ENCODE measurements around the gene GTSF1L.

Gene GTSF1L

DNA sequence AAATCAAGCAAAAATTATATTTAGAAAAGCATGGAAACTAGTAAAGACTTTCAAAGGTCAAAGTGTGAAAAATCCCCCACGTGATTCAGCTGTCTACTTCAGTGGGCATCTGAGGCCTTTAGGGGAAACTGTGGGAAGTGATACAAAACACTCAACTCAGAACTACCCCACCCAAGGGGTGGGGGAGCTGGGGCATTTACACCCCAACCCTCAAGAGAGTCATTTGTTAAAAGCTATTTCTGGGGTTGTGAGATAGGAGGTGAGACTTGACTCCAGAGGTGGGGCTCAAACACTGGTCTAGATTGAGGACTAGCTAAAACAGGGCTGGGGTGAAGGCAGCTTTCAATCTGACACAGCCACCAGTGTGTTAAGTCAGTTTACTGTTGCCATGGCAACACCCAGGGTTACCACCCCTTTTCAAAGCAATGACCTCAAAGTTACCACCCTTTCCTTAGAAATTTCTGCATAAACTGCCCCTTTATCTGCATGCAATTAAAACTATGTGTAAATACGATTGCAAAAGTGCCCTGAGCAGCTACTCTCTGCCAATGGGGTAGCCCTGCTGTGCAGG lies 9.9 kb upstream of the GTSF1L start:
- CTCF ChIA-PET: interaction anchor here (0.8 to 1.2 kb wide), 3 partner anchors 12 to 345 kb away, joined by 3 to 4 read pairs (median 4); no protein-coding TSS in a partner anchor
- H3K27ac Mint-ChIP-seq: no peak overlapping the region
- no peaks in the 10 kb centered on the region for H3K9me3 Mint-ChIP-seq
- no peaks in the 10 kb centered on the region for H3K36me3 Mint-ChIP-seq
- no peak overlapping the region for H3K4me3 Mint-ChIP-seq
- no peak for DNase-seq
- H3K4me1 Mint-ChIP-seq: peaks cover 22% of the 10 kb centered on the region
- H3K27me3 Mint-ChIP-seq: no peaks in the 10 kb centered on the region

DNA sequence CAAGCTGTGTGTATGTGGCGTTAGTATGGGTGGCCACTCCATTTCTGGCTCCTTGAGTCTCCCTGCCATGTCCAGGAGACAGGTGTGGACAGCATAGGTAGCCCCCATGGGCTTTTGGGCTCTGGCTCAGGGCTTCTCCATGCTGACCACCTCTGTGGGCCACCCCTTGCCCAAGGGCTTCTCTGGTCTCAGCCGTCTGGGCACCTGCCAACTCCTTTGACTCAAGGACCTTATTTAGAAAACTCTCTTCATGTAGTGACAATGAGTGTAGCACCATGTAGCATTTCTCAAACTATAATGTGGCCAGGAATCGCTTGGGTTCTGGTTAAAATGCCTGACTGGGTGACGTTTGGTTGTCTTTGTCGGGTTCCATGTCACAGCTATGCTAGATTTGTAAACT lies 5.1 kb upstream of the GTSF1L start:
- no peak for DNase-seq
- Mint-ChIP-seq H3K27me3 (no peaks in the 10 kb centered on the region), H3K9me3 (peaks cover 7% of the 10 kb centered on the region), H3K4me3 (no peak overlapping the region), H3K27ac (no peak overlapping the region), H3K4me1 (peaks cover 36% of the 10 kb centered on the region), H3K36me3 (peaks cover 3% of the 10 kb centered on the region)
- CTCF ChIA-PET: no interaction called here

DNA sequence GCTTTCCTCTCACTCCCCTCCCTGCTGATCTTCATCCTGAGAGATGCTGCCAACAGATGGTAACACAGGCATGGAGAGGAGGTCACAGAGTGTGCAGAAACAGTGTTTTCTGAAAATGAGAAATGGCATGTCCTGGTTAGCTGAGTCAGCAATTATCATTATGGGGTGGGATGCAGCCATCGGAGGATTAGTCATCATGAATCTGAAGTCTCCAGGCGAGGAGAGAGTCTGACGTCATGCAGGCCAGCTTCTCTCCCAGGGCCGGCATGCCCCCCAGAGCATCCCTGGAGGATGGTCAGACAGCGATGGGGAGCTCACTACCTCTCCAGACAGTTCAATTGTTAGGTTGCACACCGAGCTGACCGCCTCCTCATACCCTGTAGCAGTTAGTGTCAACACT lies 4.7 kb upstream of the GTSF1L start:
- CTCF ChIA-PET: no interaction called here
- H3K27me3 Mint-ChIP-seq: no peaks in the 10 kb centered on the region
- peaks cover 3% of the 10 kb centered on the region for H3K36me3 Mint-ChIP-seq
- H3K27ac Mint-ChIP-seq: no peak overlapping the region
- H3K9me3 Mint-ChIP-seq: peaks cover 7% of the 10 kb centered on the region
- peaks cover 32% of the 10 kb centered on the region for H3K4me1 Mint-ChIP-seq
- no peak overlapping the region for H3K4me3 Mint-ChIP-seq
- no peak for DNase-seq

DNA sequence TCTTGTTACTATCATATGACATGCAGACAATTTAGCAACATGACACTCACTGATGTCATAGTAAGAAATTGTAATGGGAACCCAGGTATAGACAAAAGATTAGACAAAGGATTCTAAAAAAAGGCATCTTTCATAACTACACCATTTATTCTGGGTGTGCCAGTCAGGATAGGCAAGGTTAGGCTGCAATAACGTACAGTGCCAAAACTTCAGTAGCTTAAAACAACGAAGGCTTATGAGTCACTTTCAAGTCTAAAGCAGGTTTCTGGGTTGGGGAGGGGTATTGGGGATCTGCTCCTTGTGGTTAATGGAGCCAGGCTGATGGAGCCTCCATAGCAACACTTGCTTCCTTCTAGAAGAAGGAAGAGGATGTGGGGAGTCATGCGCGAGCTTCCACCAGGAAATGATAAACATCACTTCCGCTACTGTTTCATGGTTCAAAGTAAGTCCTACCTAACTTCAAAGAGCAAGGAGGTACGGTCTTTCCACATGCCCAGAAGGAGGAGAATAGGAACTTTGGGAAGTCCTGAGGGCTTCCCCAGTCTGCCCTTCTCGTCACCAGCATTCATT lies 2.0 kb upstream of the GTSF1L start:
- no peak overlapping the region for H3K4me3 Mint-ChIP-seq
- peak; percentile 29 for DNase-seq
- H3K36me3 Mint-ChIP-seq: peaks cover 3% of the 10 kb centered on the region
- H3K27me3 Mint-ChIP-seq: no peaks in the 10 kb centered on the region
- peaks cover 30% of the 10 kb centered on the region for H3K4me1 Mint-ChIP-seq
- H3K27ac Mint-ChIP-seq: no peak overlapping the region
- CTCF ChIA-PET: no interaction called here
- peaks cover 7% of the 10 kb centered on the region for H3K9me3 Mint-ChIP-seq

DNA sequence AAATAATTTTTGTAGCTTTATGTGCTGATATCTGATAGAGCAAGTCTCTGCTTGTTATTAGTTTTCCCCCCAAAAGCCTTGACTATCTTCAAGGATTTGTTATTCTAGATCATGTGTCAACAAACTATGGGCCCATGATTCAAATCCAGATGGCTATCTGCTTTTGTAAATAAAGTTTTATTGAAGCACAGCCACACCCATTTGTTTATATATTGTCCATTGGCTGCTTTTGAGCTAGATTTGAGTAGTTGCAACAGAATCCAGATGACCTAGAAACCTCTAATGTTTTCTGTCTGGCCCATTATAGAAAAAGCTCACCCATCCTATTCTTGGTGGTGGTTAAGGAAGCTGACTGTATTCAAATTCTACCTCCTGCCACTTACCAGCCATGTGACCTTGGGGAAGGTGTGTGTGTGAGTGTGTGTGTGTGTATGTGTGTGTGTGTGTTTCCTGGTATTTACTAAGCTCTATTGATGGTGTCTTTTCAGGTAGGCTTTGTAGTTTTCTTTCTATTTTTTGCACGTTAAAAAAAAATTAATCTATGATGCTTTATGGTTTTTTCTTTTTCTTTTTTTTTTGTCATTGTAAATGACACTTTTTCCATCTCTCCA lies 1.3 kb upstream of the GTSF1L start:
- no peaks in the 10 kb centered on the region for H3K27me3 Mint-ChIP-seq
- H3K4me3 Mint-ChIP-seq: no peak overlapping the region
- H3K4me1 Mint-ChIP-seq: peaks cover 24% of the 10 kb centered on the region
- DNase-seq: peak; percentile 47
- no peak overlapping the region for H3K27ac Mint-ChIP-seq
- H3K36me3 Mint-ChIP-seq: peaks cover 3% of the 10 kb centered on the region
- peaks cover 7% of the 10 kb centered on the region for H3K9me3 Mint-ChIP-seq
- CTCF ChIA-PET: interaction anchor here (0.7 kb wide), 1 partner anchor 291 kb away, joined by 4 read pairs; no protein-coding TSS in a partner anchor

DNA sequence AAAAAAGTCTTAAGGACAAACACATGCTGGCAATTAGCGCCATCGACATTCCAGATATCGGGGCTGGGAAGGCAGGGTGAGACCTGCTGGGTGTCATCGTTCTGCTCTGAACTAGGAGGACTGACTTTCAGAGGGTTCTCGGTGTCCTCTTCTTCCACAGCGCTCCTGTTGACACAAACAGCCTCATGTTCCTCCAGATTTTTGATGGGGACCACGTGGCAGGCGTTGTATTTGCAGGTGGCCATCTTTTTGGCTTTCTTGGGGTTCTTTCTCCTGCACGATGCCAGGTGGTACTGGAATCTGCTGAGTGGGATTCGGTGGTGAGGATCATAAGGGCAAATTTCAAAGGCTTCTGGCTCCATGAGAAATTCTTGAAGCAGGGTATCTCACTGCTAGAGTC lies 469 bp downstream of the GTSF1L start:
- Mint-ChIP-seq H3K9me3 (peaks cover 7% of the 10 kb centered on the region), H3K4me3 (no peak overlapping the region), H3K27ac (no peak overlapping the region), H3K4me1 (peaks cover 28% of the 10 kb centered on the region), H3K27me3 (no peaks in the 10 kb centered on the region), H3K36me3 (peaks cover 3% of the 10 kb centered on the region)
- CTCF ChIA-PET: no interaction called here
- DNase-seq: no peak

DNA sequence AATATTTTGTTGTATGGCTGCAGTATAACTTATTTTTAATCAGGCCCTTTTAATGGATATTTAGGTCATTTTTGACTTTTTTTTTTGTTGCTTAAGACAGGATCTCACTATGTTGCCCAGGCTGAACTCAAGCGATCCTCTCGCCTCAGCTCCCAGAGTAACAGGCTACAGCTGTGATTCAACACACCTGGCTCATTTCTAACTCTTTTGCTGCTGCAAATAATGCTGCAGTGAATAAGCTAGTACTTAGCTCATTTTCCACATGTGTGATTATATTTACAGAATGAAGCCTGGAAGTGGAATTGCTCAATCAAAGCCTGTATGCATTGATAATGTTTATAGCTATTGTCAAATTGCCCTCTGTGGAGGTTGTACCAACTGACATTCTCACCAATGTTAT lies 1.1 kb downstream of the GTSF1L start:
- Mint-ChIP-seq H3K4me1 (peaks cover 33% of the 10 kb centered on the region), H3K4me3 (no peak overlapping the region), H3K36me3 (peaks cover 3% of the 10 kb centered on the region), H3K27ac (no peak overlapping the region), H3K9me3 (peaks cover 7% of the 10 kb centered on the region), H3K27me3 (no peaks in the 10 kb centered on the region)
- no peak for DNase-seq
- CTCF ChIA-PET: interaction anchor here (0.8 kb wide), 1 partner anchor 364 kb away, joined by 3 read pairs; no protein-coding TSS in a partner anchor

DNA sequence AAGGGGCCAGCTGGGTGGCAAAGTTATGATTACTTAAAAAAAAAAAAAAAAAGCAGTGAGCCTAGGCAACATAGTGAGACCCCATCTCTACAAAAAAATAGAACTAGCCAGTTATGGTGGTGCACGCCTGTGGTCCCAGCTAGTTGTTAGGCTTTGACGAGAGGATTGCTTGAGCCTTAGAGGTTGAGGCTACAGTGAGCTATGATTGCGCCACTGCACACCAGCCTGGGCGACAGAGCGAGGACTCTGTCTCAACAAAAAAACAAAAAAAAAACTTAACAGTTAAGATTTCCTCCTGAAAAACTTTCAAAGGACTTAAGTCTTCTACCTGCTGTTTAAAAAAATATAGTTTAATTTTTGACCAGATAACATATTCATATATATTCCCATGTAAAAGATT lies 2.4 kb downstream of the GTSF1L start:
- peaks cover 7% of the 10 kb centered on the region for H3K9me3 Mint-ChIP-seq
- CTCF ChIA-PET: interaction anchor here (0.6 to 1.6 kb wide), 2 partner anchors 25 to 279 kb away, joined by 3 to 4 read pairs; no protein-coding TSS in a partner anchor
- H3K4me3 Mint-ChIP-seq: no peak overlapping the region
- H3K36me3 Mint-ChIP-seq: peaks cover 3% of the 10 kb centered on the region
- peaks cover 33% of the 10 kb centered on the region for H3K4me1 Mint-ChIP-seq
- no peaks in the 10 kb centered on the region for H3K27me3 Mint-ChIP-seq
- no peak overlapping the region for H3K27ac Mint-ChIP-seq
- no peak for DNase-seq

DNA sequence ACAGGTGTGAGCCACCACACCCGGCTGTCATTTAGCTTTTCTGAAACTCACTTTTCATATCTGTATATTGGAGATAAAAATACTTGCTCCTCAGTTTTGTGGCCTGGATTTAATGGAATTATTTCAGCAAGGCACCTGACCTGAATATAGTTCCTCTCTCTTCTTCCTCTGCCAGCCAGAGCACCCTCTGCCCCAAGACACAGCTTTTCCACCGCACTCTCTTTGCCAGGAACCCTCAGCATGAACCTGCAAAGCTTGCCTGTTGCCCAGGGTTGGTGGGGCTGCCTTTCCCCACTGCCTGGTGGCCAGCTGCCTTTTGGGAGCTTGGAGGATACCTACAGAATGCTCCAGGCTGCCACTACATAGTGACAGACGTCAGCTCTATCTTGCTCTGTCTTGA lies 3.1 kb downstream of the GTSF1L start:
- Mint-ChIP-seq H3K4me3 (no peak overlapping the region), H3K9me3 (peaks cover 3% of the 10 kb centered on the region), H3K27ac (no peak overlapping the region), H3K27me3 (no peaks in the 10 kb centered on the region), H3K36me3 (peaks cover 7% of the 10 kb centered on the region), H3K4me1 (peaks cover 31% of the 10 kb centered on the region)
- no peak for DNase-seq
- CTCF ChIA-PET: interaction anchor here (0.6 to 1.6 kb wide), 2 partner anchors 26 to 280 kb away, joined by 3 to 4 read pairs; no protein-coding TSS in a partner anchor

DNA sequence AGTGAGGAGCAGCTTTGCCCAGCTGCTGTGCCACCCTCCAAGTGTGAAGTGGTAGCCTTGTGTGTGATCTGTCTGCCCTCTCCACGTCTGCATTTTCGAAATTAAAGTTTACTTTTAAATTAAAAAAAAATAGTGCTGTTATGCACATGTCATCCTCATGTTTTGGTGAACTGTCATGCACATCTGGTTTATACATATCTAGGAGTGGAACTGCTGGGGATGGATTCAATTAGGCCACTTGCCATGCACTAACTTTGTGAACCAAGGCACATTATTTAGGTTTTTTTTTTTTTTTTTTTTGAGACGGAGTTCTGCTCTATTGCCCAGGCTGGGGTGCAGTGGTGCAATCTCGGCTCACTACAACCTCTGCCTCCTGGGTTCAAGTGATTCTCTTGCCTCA lies 3.6 kb downstream of the GTSF1L start:
- Mint-ChIP-seq H3K27ac (no peak overlapping the region), H3K4me1 (peaks cover 26% of the 10 kb centered on the region), H3K27me3 (no peaks in the 10 kb centered on the region), H3K4me3 (no peak overlapping the region), H3K36me3 (peaks cover 4% of the 10 kb centered on the region), H3K9me3 (no peaks in the 10 kb centered on the region)
- CTCF ChIA-PET: interaction anchor here (1.6 kb wide), 1 partner anchor 27 kb away, joined by 4 read pairs; no protein-coding TSS in a partner anchor
- DNase-seq: no peak

DNA sequence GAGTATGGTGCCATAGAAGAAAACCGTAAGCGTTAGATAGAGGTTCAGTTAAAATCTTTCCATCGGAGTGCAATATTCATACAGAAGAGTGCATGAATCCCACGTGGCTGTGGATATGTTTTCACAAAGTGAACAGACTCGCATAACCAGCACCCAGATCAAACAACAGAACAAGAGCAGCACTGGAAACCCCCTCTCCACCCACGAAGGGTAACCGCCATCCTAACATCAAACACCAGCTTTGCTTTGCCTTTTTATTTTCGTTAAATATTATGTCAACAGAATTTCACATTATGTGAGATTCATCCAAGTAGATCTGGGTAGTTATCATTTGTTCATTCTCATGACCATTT lies 4.7 kb downstream of the GTSF1L start:
- H3K4me1 Mint-ChIP-seq: peaks cover 22% of the 10 kb centered on the region
- H3K4me3 Mint-ChIP-seq: peak overlapping the region; percentile 45
- CTCF ChIA-PET: interaction anchor here (1.3 to 1.6 kb wide), 2 partner anchors 13 to 27 kb away, joined by 3 to 7 read pairs; no protein-coding TSS in a partner anchor
- H3K27ac Mint-ChIP-seq: peak overlapping the region; percentile 75
- H3K27me3 Mint-ChIP-seq: no peaks in the 10 kb centered on the region
- H3K9me3 Mint-ChIP-seq: no peaks in the 10 kb centered on the region
- H3K36me3 Mint-ChIP-seq: peaks cover 6% of the 10 kb centered on the region
- DNase-seq: peak; percentile 68

DNA sequence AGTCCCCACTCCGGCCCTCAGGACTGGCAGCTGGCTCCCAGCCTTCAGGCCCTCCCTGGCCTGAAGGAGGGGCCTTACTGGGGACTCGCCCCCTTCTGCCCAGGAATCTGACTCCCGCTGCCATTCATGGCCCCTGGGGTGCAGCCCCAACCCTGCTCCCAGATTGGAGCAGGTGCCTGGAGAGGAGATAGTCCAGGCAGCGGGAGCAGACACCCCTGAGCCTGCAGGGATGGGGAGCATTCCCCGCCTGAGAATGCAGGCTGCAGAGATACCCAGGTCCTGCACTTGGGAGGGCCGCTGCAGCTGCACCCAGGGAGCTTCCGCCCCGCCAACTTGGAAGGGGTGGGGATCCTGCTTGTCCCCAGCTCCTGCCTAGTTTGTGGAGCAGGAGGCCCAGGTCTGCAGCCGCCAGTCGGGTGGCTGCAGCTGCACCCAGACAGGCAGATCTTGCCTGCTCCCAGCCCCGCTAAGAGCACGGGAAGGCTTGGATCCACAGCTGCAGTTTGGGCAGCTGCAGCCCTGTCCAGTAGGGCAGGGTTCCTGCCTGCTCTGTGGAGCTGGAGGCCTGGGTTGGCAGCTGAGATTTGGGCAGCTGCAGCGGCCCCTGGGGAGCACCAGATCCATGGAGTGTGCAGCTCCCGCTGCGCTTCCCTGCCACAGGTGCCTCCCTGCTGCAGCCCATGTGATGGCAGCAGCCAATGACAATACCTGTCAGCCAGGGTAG lies 5.2 kb downstream of the GTSF1L start:
- CTCF ChIA-PET: interaction anchor here (0.7 to 1.6 kb wide), 3 partner anchors 13 to 359 kb away, joined by 3 to 7 read pairs (median 3); no protein-coding TSS in a partner anchor
- Mint-ChIP-seq H3K4me1 (peaks cover 25% of the 10 kb centered on the region), H3K27ac (peak overlapping the region; percentile 75), H3K27me3 (no peaks in the 10 kb centered on the region), H3K36me3 (peaks cover 8% of the 10 kb centered on the region), H3K4me3 (peak overlapping the region; percentile 45), H3K9me3 (no peaks in the 10 kb centered on the region)
- no peak for DNase-seq

DNA sequence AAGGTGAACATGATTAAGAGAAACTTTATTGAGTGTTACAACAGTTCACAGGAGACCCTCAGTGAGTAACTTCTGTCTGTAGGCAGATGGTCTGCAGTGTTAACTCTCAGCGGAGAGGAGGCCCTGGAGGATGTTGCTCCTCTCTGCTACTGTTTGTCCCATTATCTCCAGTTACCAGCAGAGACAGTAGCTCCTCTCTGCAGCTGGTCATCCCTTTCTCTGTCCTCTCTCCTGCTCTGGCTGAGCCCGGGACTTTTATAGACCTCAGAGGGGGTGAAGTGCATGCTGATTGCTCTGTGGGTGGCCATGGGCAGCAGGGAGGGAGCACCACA lies 5.7 kb downstream of the GTSF1L start:
- peaks cover 25% of the 10 kb centered on the region for H3K4me1 Mint-ChIP-seq
- H3K27ac Mint-ChIP-seq: no peak overlapping the region
- H3K9me3 Mint-ChIP-seq: no peaks in the 10 kb centered on the region
- H3K27me3 Mint-ChIP-seq: no peaks in the 10 kb centered on the region
- no peak for DNase-seq
- no peak overlapping the region for H3K4me3 Mint-ChIP-seq
- CTCF ChIA-PET: interaction anchor here (0.7 to 1.6 kb wide), 2 partner anchors 28 to 360 kb away, joined by 3 to 7 read pairs; no protein-coding TSS in a partner anchor
- H3K36me3 Mint-ChIP-seq: peaks cover 10% of the 10 kb centered on the region

DNA sequence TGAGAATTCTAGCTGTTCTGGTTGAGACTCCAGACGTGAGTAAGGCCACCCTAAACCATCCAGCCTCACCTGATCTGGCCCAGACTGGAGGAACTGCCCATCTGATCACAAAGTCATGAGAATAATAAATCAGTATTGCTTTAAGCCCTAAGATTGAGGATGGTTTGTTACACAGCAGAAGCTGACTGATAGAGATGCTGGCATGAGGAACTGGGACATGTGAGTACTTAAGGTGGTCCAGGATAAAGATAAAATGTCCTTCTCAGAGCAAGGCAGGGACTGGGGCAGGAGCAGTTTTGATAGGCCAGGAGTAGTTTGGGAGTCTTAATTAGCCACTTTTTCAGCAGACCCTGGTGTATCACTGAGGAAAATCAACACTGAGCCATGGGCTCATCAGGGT lies 6.8 kb downstream of the GTSF1L start:
- H3K4me1 Mint-ChIP-seq: peaks cover 25% of the 10 kb centered on the region
- peaks cover 11% of the 10 kb centered on the region for H3K36me3 Mint-ChIP-seq
- H3K4me3 Mint-ChIP-seq: no peak overlapping the region
- no peaks in the 10 kb centered on the region for H3K27me3 Mint-ChIP-seq
- CTCF ChIA-PET: interaction anchor here (0.9 to 1.1 kb wide), 2 partner anchors 15 to 362 kb away, joined by 3 read pairs; no protein-coding TSS in a partner anchor
- no peak overlapping the region for H3K27ac Mint-ChIP-seq
- H3K9me3 Mint-ChIP-seq: no peaks in the 10 kb centered on the region
- DNase-seq: no peak
